HG03520 (cell line): ENCODE data around the gene SHH.

ENCODE experiments used
- ATAC-seq: cut with Tn5 transposase; IDR thresholded peaks from one replicate; pipeline ENCODE4 v1.9.1; 2021; ENCODE audit warnings: mild to moderate bottlenecking, moderate library complexity; ENCODE audit not compliant: unreplicated experiment

The SHH gene

GRCh38 chr7:155766966-155767916 is 45.0 kb downstream of the SHH start:
- no peak for ATAC-seq

- ATAC-seq = no peak
Measured at GRCh38 chr7:155766386-155766785, 45.9 kb downstream of the SHH start.

GRCh38 chr7:155765458-155765857 is 46.8 kb downstream of the SHH start:
- no peak for ATAC-seq

GRCh38 chr7:155764438-155764793 is 47.8 kb downstream of the SHH start:
- no peak for ATAC-seq

- no peak for ATAC-seq
Measured at GRCh38 chr7:155763691-155764437, 48.4 kb downstream of the SHH start.

- ATAC-seq = no peak
Measured at GRCh38 chr7:155763122-155763521, 49.1 kb downstream of the SHH start.

GRCh38 chr7:155762655-155763054 is 49.6 kb downstream of the SHH start:
- ATAC-seq = no peak

- no peak for ATAC-seq
Measured at GRCh38 chr7:155762036-155762435, 50.2 kb downstream of the SHH start.

GRCh38 chr7:155761162-155761561 is 51.1 kb downstream of the SHH start:
- no peak for ATAC-seq

GRCh38 chr7:155759740-155760430 is 52.4 kb downstream of the SHH start:
- ATAC-seq = no peak

- no peak for ATAC-seq
Measured at GRCh38 chr7:155758348-155758747, 53.9 kb downstream of the SHH start.

GRCh38 chr7:155756322-155756721 is 55.9 kb downstream of the SHH start:
- ATAC-seq = no peak

- ATAC-seq = no peak
Measured at GRCh38 chr7:155755026-155755425, 57.2 kb downstream of the SHH start.

- ATAC-seq = no peak
Measured at GRCh38 chr7:155754165-155754564, 58.1 kb downstream of the SHH start.

GRCh38 chr7:155753446-155753965 is 58.8 kb downstream of the SHH start:
- no peak for ATAC-seq

GRCh38 chr7:155752756-155753445 is 59.4 kb downstream of the SHH start:
- ATAC-seq = peak; percentile 49

GRCh38 chr7:155751409-155751808 is 60.9 kb downstream of the SHH start:
- ATAC-seq = no peak

- ATAC-seq = no peak
Measured at GRCh38 chr7:155750255-155751125, 61.8 kb downstream of the SHH start.
